Measurements from ENCODE around the gene WWOX. TPM values are rescaled to one million over a fixed set of nuclear protein-coding genes. Genes with fewer than 3 reads are reported as not detected.

Gene WWOX
- total and polyA plus RNA-seq, 2 of the 13 experiments (the other 11 are each of a cell fraction or from before 2014, with no cell fraction given), result 9.1 to 37.4 TPM

GRCh38 chr16:78755751-78756661 lies 656.6 kb downstream of the WWOX start (continued):
- TF ChIP-seq ZNF749 (CRISPR knock-in tag; IDR thresholded peaks at IDR 0.05; ENCODE audit: borderline replicate concordance), result no peak
- TF ChIP-seq HNF4G (IDR thresholded peaks at IDR 0.05; ENCODE audit: borderline replicate concordance, low read depth, low read length), result peak; percentile 83
- no peak for TF ChIP-seq HNF4G (CRISPR knock-in tag; IDR thresholded peaks at IDR 0.05; ENCODE audit: borderline replicate concordance, low read depth)
- TF ChIP-seq, protein P1, sequence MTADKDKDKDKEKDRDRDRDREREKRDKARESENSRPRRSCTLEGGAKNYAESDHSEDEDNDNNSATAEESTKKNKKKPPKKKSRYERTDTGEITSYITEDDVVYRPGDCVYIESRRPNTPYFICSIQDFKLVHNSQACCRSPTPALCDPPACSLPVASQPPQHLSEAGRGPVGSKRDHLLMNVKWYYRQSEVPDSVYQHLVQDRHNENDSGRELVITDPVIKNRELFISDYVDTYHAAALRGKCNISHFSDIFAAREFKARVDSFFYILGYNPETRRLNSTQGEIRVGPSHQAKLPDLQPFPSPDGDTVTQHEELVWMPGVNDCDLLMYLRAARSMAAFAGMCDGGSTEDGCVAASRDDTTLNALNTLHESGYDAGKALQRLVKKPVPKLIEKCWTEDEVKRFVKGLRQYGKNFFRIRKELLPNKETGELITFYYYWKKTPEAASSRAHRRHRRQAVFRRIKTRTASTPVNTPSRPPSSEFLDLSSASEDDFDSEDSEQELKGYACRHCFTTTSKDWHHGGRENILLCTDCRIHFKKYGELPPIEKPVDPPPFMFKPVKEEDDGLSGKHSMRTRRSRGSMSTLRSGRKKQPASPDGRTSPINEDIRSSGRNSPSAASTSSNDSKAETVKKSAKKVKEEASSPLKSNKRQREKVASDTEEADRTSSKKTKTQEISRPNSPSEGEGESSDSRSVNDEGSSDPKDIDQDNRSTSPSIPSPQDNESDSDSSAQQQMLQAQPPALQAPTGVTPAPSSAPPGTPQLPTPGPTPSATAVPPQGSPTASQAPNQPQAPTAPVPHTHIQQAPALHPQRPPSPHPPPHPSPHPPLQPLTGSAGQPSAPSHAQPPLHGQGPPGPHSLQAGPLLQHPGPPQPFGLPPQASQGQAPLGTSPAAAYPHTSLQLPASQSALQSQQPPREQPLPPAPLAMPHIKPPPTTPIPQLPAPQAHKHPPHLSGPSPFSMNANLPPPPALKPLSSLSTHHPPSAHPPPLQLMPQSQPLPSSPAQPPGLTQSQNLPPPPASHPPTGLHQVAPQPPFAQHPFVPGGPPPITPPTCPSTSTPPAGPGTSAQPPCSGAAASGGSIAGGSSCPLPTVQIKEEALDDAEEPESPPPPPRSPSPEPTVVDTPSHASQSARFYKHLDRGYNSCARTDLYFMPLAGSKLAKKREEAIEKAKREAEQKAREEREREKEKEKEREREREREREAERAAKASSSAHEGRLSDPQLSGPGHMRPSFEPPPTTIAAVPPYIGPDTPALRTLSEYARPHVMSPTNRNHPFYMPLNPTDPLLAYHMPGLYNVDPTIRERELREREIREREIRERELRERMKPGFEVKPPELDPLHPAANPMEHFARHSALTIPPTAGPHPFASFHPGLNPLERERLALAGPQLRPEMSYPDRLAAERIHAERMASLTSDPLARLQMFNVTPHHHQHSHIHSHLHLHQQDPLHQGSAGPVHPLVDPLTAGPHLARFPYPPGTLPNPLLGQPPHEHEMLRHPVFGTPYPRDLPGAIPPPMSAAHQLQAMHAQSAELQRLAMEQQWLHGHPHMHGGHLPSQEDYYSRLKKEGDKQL (CRISPR knock-in tag; IDR thresholded peaks at IDR 0.05; ENCODE audit: low read depth), result 0 out of 2 replicates have a peak, but pooled peaks have one; percentile 58
- peak; percentile 81 for TF ChIP-seq RCOR2 (CRISPR knock-in tag; IDR thresholded peaks at IDR 0.05)
- TF ChIP-seq ZNF446 (CRISPR knock-in tag; IDR thresholded peaks at IDR 0.05), result no peak
- TF ChIP-seq ARID2 (CRISPR knock-in tag; IDR thresholded peaks at IDR 0.05; ENCODE audit: borderline replicate concordance), result no peak
- TF ChIP-seq ZBTB26 (CRISPR knock-in tag; IDR thresholded peaks at IDR 0.05; ENCODE audit: borderline replicate concordance), result peak; percentile 100
- peak; percentile 33; the same call in 1 of the 2 replicates for TF ChIP-seq GATAD1 (CRISPR knock-in tag; IDR thresholded peaks at IDR 0.05)
- no peak for TF ChIP-seq NFYB (CRISPR knock-in tag; IDR thresholded peaks at IDR 0.05)
- TF ChIP-seq ZNF44 (CRISPR knock-in tag; IDR thresholded peaks at IDR 0.05), result 0 out of 2 replicates have a peak, but pooled peaks have one; percentile 41
- no peak for TF ChIP-seq FOXP1 (IDR thresholded peaks at IDR 0.05)
- peak; percentile 70 for TF ChIP-seq FOXP1 (CRISPR knock-in tag; IDR thresholded peaks at IDR 0.05)
- peak; percentile 41; the same call in 1 of the 2 replicates for TF ChIP-seq ZNF609 (CRISPR knock-in tag; IDR thresholded peaks at IDR 0.05; ENCODE audit: borderline replicate concordance)
- TF ChIP-seq HOXD1 (CRISPR knock-in tag; IDR thresholded peaks at IDR 0.05), result 0 out of 2 replicates have a peak, but pooled peaks have one; percentile 58
- TF ChIP-seq ETS1 (CRISPR knock-in tag; IDR thresholded peaks at IDR 0.05), result no peak
- peak; percentile 70 for TF ChIP-seq MIXL1 (CRISPR knock-in tag; IDR thresholded peaks at IDR 0.05)
